ENCODE measurements around the gene HS3ST3A1.

HS3ST3A1 gene

DNA sequence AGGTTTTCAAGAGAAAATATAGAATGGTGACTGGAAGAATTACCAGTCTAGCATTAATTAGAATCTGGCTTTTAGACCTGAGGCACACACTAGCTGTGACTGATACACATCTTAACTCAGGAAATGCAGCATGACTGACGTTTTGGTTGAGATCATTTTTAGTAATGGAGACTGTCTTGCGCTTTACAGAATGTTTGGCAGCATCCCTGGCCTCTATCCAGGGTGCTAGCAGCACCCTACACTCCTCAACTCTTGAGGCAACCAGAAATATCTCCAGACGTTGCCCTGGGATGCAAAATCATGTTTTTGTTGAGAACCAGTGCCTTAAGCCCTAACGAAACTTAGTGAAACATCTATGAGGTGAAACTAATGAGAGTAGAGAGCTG lies 109.0 kb downstream of the HS3ST3A1 start:
- 80 to 100% methylated on average over 1 to 2 of the region's 4 CpGs for WGBS, 2 experiments (ENCODE audit: insufficient coverage in 2 of 2)
- no peak overlapping the region for H3K27ac ChIP-seq (ENCODE audit: low read depth, low read length, severe bottlenecking)
- H3K36me3 ChIP-seq (ENCODE audit: control insufficient read depth, insufficient read depth, low read length): no peaks in the 10 kb centered on the region
- H3K9me3 ChIP-seq (ENCODE audit: control insufficient read depth, low read length): no peaks in the 10 kb centered on the region
- peaks cover 9% of the 10 kb centered on the region for H3K4me1 ChIP-seq (ENCODE audit: control insufficient read depth, insufficient read depth, low read length, poor library complexity, severe bottlenecking)
- H3K4me3 ChIP-seq (ENCODE audit: extremely low read depth, insufficient read depth, low read length, poor library complexity, severe bottlenecking): no peak overlapping the region

DNA sequence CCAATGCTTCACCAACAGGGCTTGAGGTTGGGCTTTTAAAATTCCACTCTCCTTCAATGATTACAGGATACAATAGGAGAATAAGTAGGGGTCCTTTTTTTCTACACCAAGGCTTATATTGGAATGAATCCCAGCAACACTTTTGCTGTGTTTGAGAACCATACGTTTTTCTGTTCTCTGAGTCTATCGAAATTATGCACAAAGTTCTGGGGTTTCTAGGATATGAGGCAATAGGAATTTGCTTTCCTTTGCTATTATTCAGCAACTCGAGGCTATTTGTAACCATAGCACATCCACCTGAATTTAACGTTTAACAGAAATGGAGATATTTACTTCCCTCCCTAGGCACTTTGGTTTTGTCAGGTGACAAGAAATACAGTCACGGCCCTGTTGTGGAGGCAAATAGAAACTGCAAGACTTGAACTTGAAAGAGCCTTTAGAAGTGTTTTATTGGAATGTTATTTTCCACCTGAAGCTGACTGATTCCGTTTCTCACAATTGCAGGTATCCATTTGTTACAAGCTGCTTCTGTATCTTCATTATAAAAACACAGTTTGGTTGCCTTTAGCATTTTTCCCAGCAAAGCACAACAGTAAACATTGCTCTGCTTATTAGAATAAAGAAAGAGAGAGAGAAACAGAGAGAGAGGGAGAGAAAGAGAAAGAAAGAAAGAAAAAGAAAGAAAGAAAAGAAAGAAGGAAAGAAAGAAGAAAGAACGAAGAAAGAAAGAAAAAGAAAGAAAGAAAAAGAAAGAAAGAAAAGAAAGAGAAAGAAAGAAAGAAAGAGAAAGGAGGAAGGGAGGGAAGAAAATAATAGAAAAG lies 109.6 kb downstream of the HS3ST3A1 start:
- Histone ChIP-seq H3K27ac (ENCODE audit: low read depth, low read length, severe bottlenecking) (no peak overlapping the region), H3K36me3 (ENCODE audit: control insufficient read depth, insufficient read depth, low read length) (no peaks in the 10 kb centered on the region), H3K9me3 (ENCODE audit: control insufficient read depth, low read length) (no peaks in the 10 kb centered on the region), H3K4me3 (ENCODE audit: extremely low read depth, insufficient read depth, low read length, poor library complexity, severe bottlenecking) (no peak overlapping the region), H3K4me1 (ENCODE audit: control insufficient read depth, insufficient read depth, low read length, poor library complexity, severe bottlenecking) (peaks cover 9% of the 10 kb centered on the region)
- WGBS, 2 experiments (ENCODE audit: insufficient coverage in 2 of 2): 98 to 100% methylated on average over 1 to 2 of the region's 7 CpGs

DNA sequence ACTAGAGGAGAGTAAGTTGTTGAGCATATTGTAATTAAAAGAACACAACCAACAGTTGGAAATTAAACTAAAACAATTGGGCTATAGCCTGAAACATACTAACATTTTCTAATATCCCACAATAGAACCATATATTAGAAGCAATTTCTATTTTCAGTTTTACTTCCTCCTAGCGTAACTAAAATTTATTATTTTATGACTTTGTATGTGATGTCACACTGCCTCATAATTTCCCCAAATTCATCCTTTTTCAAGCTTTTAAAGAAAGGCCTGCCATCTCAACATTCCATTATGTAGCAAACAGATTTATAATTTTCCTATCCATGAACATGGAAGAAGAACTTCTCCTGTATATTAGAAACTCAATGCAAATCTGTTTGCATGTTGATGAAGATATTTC lies 110.2 kb downstream of the HS3ST3A1 start:
- Histone ChIP-seq H3K9me3 (ENCODE audit: control insufficient read depth, low read length) (no peaks in the 10 kb centered on the region), H3K4me3 (ENCODE audit: extremely low read depth, insufficient read depth, low read length, poor library complexity, severe bottlenecking) (no peak overlapping the region), H3K4me1 (ENCODE audit: control insufficient read depth, insufficient read depth, low read length, poor library complexity, severe bottlenecking) (peaks cover 9% of the 10 kb centered on the region), H3K36me3 (ENCODE audit: control insufficient read depth, insufficient read depth, low read length) (no peaks in the 10 kb centered on the region), H3K27ac (ENCODE audit: low read depth, low read length, severe bottlenecking) (no peak overlapping the region)
- WGBS, 2 experiments (ENCODE audit: insufficient coverage in 2 of 2): no CpG with 5 or more reads among the region's 1 CpG

DNA sequence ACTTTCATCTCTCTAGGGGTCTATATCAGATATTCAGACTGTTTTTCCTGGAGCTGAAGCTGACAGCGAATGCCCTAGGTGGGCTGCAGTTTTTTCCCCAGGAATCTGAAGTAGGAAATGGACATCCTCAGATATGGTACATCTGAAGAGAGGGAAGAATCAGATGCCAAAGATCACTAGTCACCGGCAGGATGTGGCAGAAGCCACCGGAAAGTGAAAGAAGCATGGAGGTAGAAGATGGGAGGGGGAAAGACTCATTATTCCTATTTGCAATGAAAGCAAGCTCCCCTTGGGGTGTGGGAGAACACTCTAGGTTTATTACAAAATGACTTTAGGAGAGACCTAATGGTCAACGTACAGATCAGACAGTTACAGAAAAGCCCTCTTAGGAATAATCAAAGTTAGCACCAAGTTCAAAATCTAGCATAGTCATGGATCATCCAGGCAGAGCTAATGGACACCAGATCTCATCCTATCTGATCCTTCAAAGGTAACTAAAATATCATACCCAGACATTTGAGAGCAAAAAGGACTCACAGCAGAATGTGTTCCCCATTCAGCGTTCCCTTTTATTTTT lies 110.7 kb downstream of the HS3ST3A1 start:
- H3K4me3 ChIP-seq (ENCODE audit: extremely low read depth, insufficient read depth, low read length, poor library complexity, severe bottlenecking): no peak overlapping the region
- peaks cover 9% of the 10 kb centered on the region for H3K4me1 ChIP-seq (ENCODE audit: control insufficient read depth, insufficient read depth, low read length, poor library complexity, severe bottlenecking)
- 88 to 92% methylated on average over 4 of the region's 5 CpGs for WGBS, 2 experiments (ENCODE audit: insufficient coverage in 2 of 2)
- no peaks in the 10 kb centered on the region for H3K9me3 ChIP-seq (ENCODE audit: control insufficient read depth, low read length)
- H3K36me3 ChIP-seq (ENCODE audit: control insufficient read depth, insufficient read depth, low read length): no peaks in the 10 kb centered on the region
- no peak overlapping the region for H3K27ac ChIP-seq (ENCODE audit: low read depth, low read length, severe bottlenecking)

DNA sequence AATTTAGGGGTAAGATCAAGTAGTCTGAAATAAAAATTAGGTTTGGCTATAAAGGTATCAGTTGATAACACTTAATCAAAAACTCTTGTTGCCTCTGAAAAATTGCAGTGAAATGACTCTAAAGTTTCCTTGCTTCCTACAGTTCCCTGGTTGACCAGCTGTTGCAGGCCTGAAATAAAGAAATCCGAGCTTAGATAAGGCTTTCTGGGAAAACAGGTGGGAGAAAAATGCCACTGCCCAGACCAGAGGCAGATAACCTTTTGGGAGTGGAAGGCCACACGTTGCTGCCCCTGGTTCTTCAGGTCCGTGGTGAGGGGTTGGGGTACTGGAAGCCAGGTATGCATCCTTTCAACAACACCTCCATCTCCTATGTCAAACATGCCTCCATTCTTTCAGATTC lies 111.3 kb downstream of the HS3ST3A1 start:
- H3K4me1 ChIP-seq (ENCODE audit: control insufficient read depth, insufficient read depth, low read length, poor library complexity, severe bottlenecking): peaks cover 9% of the 10 kb centered on the region
- H3K27ac ChIP-seq (ENCODE audit: low read depth, low read length, severe bottlenecking): no peak overlapping the region
- no peak overlapping the region for H3K4me3 ChIP-seq (ENCODE audit: extremely low read depth, insufficient read depth, low read length, poor library complexity, severe bottlenecking)
- H3K36me3 ChIP-seq (ENCODE audit: control insufficient read depth, insufficient read depth, low read length): no peaks in the 10 kb centered on the region
- WGBS, 2 experiments (ENCODE audit: insufficient coverage in 2 of 2): 100% methylated on average over 1 of the region's 3 CpGs
- H3K9me3 ChIP-seq (ENCODE audit: control insufficient read depth, low read length): no peaks in the 10 kb centered on the region

DNA sequence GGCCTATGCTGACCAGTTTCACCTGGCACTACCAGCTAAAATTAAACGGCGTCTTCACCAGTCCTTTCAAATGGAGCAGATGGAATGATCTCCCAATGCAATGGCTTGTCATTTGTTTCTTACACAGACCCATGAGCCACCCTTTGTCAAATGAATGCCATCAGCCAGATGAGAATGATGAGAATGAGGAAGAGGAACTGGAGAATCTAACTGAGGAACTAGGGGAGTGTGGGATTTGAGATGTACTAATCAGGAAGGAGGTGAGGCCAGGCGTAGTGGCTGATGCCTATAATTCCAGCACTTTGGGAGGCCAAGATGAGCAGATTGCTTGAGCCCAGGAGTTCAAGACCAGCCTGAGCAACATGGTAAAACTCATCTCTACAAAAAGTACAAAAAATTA lies 116.4 kb downstream of the HS3ST3A1 start:
- Histone ChIP-seq H3K36me3 (ENCODE audit: control insufficient read depth, insufficient read depth, low read length) (no peaks in the 10 kb centered on the region), H3K9me3 (ENCODE audit: control insufficient read depth, low read length) (peaks cover 13% of the 10 kb centered on the region), H3K4me1 (ENCODE audit: control insufficient read depth, insufficient read depth, low read length, poor library complexity, severe bottlenecking) (peaks cover under 1% of the 10 kb centered on the region), H3K4me3 (ENCODE audit: extremely low read depth, insufficient read depth, low read length, poor library complexity, severe bottlenecking) (no peak overlapping the region), H3K27ac (ENCODE audit: low read depth, low read length, severe bottlenecking) (no peak overlapping the region)
- WGBS, 2 experiments (ENCODE audit: insufficient coverage in 2 of 2): 94% methylated on average over 2 to 3 of the region's 3 CpGs

DNA sequence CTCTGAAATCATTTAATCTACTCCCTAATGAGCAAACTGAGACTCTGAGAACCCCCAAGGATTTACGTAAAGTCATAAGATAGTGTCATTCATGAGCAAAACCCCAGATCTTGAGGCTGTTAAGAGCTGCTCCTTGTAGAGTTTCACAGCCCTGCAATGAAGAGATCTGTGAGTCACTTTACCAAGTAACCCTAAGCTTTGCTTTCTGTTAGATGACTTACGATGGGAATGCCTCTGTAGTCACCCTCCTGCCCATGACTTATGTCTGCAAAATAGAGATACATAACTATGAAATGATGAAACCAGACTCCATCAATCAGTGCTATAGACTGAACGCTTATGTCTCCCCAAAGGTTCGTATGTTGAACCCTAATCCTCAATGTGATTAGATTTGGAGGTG lies 117.7 kb downstream of the HS3ST3A1 start:
- WGBS, 2 experiments (ENCODE audit: insufficient coverage in 2 of 2): 92 to 95% methylated on average over 3 of the region's 4 CpGs

DNA sequence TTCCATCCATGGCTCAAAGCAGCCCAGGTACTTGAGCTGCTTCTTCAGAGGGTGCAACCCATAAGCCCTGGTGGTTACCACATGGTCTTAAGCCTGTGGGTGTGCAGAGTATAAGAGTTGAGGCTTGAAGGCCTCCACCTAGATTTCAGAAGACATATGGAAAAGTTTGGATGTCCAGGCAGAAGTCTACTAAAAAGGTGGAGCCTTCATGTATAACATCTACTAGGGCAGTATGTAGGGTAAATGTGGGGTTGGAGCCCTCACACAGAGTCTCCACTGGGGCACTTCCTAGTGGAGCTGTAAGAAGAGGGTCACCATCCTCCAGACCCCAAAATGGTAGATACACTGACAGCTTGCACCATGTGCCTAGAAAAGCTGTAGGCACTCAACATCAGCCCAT lies 120.9 kb downstream of the HS3ST3A1 start:
- Histone ChIP-seq H3K27ac (ENCODE audit: low read depth, low read length, severe bottlenecking) (no peak overlapping the region), H3K4me1 (ENCODE audit: control insufficient read depth, insufficient read depth, low read length, poor library complexity, severe bottlenecking) (peaks cover 14% of the 10 kb centered on the region), H3K9me3 (ENCODE audit: control insufficient read depth, low read length) (peaks cover 13% of the 10 kb centered on the region), H3K4me3 (ENCODE audit: extremely low read depth, insufficient read depth, low read length, poor library complexity, severe bottlenecking) (no peak overlapping the region), H3K36me3 (ENCODE audit: control insufficient read depth, insufficient read depth, low read length) (no peaks in the 10 kb centered on the region)

More for the DNA sequence above, 117.7 kb downstream of the HS3ST3A1 start:
- Histone ChIP-seq H3K4me1 (ENCODE audit: control insufficient read depth, insufficient read depth, low read length, poor library complexity, severe bottlenecking) (no peaks in the 10 kb centered on the region), H3K9me3 (ENCODE audit: control insufficient read depth, low read length) (peaks cover 13% of the 10 kb centered on the region), H3K36me3 (ENCODE audit: control insufficient read depth, insufficient read depth, low read length) (no peaks in the 10 kb centered on the region), H3K4me3 (ENCODE audit: extremely low read depth, insufficient read depth, low read length, poor library complexity, severe bottlenecking) (no peak overlapping the region), H3K27ac (ENCODE audit: low read depth, low read length, severe bottlenecking) (no peak overlapping the region)

DNA sequence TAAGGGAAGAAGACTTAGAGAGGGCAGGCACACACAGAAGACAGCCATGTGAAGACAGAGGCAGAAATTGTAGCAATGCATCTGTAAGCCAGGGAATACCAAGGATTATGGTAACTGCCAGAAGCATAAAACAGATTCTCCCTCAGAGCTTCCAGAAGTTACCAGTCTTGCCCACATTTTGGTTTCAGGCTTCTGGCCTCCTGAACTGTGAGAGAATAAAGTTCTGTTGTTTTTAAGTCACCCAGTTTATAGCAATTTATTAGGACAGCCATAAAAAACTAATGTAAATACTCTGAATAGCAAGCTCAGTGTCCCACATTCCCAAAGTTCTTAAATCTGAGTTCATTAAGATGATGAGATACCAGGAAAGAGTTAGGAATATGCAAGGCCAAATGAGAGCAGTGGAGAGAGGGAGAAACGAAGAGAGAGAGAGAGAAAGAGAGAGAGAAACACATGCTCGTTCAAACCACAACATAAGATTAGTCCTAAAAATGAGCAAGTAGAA lies 123.4 kb downstream of the HS3ST3A1 start:
- WGBS, 2 experiments (ENCODE audit: insufficient coverage in 2 of 2): no CpG with 5 or more reads among the region's 2 CpGs
- Histone ChIP-seq H3K9me3 (ENCODE audit: control insufficient read depth, low read length) (peaks cover 13% of the 10 kb centered on the region), H3K27ac (ENCODE audit: low read depth, low read length, severe bottlenecking) (no peak overlapping the region), H3K4me3 (ENCODE audit: extremely low read depth, insufficient read depth, low read length, poor library complexity, severe bottlenecking) (no peak overlapping the region), H3K4me1 (ENCODE audit: control insufficient read depth, insufficient read depth, low read length, poor library complexity, severe bottlenecking) (peaks cover 14% of the 10 kb centered on the region), H3K36me3 (ENCODE audit: control insufficient read depth, insufficient read depth, low read length) (no peaks in the 10 kb centered on the region)

DNA sequence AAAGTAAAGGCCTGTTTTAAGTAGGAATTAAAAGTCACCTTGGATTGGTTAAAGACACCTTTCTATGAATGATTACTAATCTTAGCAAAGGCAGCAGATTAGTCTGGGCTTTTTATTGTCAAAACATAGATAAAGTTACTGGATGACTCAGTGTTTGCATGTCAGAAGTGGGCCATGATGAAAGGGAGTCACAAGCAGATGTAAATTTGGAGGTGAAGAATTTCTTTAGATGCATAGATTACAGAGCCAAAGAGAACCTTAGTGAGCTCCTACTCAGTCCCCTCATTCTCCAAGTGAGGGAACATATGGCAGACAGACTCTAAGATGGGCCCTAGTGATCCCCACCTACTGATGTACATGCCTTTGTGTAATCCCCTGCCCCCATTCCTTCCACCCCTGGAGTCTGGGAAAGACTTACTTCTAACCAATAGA lies 124.5 kb downstream of the HS3ST3A1 start:
- peaks cover 14% of the 10 kb centered on the region for H3K4me1 ChIP-seq (ENCODE audit: control insufficient read depth, insufficient read depth, low read length, poor library complexity, severe bottlenecking)
- H3K9me3 ChIP-seq (ENCODE audit: control insufficient read depth, low read length): peaks cover 13% of the 10 kb centered on the region
- no peak overlapping the region for H3K27ac ChIP-seq (ENCODE audit: low read depth, low read length, severe bottlenecking)
- H3K36me3 ChIP-seq (ENCODE audit: control insufficient read depth, insufficient read depth, low read length): no peaks in the 10 kb centered on the region
- H3K4me3 ChIP-seq (ENCODE audit: extremely low read depth, insufficient read depth, low read length, poor library complexity, severe bottlenecking): no peak overlapping the region

DNA sequence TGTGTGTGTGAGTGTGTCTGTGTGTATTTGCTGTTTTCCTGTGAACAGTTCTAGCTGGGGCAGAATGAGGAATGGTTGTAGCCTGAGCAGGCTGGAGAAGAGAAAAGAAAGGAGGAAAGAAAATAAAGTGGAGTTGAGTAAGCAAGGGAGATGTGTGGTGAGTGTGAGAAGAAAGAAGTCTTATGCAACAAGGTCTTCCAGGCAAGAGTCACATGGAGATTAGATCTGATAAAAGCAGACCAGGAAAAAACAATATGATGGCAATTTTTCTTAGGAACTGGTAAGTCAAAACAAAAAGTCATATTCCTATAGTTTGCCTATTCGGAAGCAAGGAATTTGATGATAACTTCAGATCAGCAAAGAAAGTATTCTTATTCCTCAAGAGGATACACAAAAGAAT lies 125.0 kb downstream of the HS3ST3A1 start:
- Histone ChIP-seq H3K36me3 (ENCODE audit: control insufficient read depth, insufficient read depth, low read length) (no peaks in the 10 kb centered on the region), H3K4me3 (ENCODE audit: extremely low read depth, insufficient read depth, low read length, poor library complexity, severe bottlenecking) (no peak overlapping the region), H3K4me1 (ENCODE audit: control insufficient read depth, insufficient read depth, low read length, poor library complexity, severe bottlenecking) (peaks cover 14% of the 10 kb centered on the region), H3K27ac (ENCODE audit: low read depth, low read length, severe bottlenecking) (no peak overlapping the region), H3K9me3 (ENCODE audit: control insufficient read depth, low read length) (peaks cover 12% of the 10 kb centered on the region)
- WGBS, 2 experiments (ENCODE audit: insufficient coverage in 2 of 2): no CpG with 5 or more reads among the region's 1 CpG

All from mesodermal cell (in vitro differentiated cells).